Epithelial cell of proximal tubule (primary cell): ENCODE results near the gene C19orf47. TPM values are rescaled to one million over a fixed set of nuclear protein-coding genes. Genes with fewer than 3 reads are reported as not detected.
"Not testable (repeated sequence)": the region's sequence is repeated elsewhere in the genome, so short reads cannot be mapped to it uniquely, and the experiment has no call there.

Experiments
- DNase-seq: peaks from one replicate; pipeline ENCODE4 v3.0.0-alpha.2; 2011; ENCODE audit warnings: low read depth
- H3K4me3 ChIP-seq: 2 replicates; pipeline ENCODE4 v1.5.1; 2011; ENCODE audit warnings: low read depth, mild to moderate bottlenecking, low read length
- CTCF ChIP-seq: conservative IDR thresholded peaks from 2 replicates; pipeline ENCODE4 v1.5.1; 2012; ENCODE audit warnings: low read depth, mild to moderate bottlenecking, low read length
- total RNA-seq: library from RNA; depleted of rRNA; stranded (reverse); fragments of >200 nt; gene quantifications from 2 replicates; pipeline ENCODE4 v1.2.3, GENCODE V29; 2015

The C19orf47 gene
- total RNA-seq, 1 donor from 2014 or later = 13.5 TPM

DNA sequence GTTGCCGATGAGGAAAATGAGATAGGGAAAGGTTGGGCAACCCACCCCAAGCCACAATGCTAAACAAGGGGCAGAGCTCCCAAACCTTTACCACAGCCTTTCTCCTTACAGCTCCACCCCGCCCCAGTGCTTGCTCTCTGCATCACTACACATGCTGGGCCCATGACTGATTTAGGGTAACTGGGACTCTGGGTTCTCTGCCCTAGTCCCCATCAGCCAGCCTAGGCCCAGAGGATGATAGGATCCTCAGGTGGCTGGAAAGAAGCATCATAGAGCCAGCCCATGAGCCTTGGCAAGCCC is 11.6 kb downstream of the C19orf47 start:
- H3K4me3 ChIP-seq = no peak overlapping the region
- TF ChIP-seq CTCF = no peak
- no peak for DNase-seq

DNA sequence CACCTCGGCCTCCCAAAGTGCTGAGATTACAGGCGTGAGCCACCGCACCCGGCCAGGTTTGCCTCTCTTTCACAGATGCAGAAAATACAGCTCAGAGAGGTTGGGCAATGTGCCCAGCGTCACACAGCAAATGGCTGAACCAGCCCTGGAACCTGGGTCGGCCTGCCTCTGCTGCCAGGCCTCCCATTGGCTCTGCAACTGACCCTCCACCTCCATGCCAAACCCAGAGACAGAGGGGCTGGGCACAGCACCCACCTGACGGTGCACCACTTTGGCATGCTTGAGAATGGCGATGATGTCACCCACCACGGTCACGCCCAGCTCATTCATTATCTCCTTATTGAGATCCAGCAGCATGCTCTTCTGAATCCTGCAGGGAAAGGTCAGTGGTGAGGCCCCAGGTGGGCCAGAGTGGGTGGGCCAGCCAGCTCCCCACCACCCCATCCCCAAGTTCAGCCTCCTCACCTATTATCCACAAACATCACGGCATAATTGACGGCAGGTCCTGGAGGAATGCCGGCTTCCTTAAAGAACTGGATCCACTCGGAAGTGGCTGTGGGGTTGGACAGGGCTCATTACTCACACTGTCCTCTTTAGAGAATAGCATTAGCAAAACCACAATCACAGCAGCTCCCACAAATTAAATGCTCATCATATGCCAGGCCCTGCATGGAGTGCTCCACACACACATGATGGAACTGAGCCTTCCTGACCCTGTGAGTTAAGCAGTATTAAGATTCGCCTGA is 12.2 kb downstream of the C19orf47 start:
- DNase-seq = no peak
- TF ChIP-seq CTCF = no peak
- no peak overlapping the region for H3K4me3 ChIP-seq

GRCh38 chr19:40335101-40335500 is 13.1 kb downstream of the C19orf47 start:
- H3K4me3 ChIP-seq = no peak overlapping the region
- TF ChIP-seq CTCF = no peak
- no peak for DNase-seq

GRCh38 chr19:40333083-40333482 is 15.1 kb downstream of the C19orf47 start:
- not testable (repeated sequence) for H3K4me3 ChIP-seq, DNase-seq

DNA sequence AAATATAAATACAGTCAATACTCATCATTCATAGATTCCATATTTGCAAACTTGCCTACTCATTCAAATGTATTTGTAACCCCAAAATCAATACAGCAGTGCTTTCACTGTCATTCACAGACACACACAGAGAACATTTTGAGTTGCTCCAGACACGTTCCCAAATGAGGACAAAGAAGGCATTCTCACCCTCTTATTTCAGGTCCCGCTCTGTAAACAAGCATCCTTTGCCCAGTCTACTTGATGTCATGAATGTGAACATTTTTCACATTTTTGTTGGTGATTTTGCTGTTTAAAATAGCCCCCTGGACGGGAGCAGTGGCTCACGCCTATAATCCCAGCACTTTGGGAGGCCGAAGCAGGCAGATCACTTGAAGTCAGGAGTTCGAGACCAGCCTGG is 15.5 kb downstream of the C19orf47 start:
- no peak for DNase-seq
- H3K4me3 ChIP-seq = no peak overlapping the region
- no peak for TF ChIP-seq CTCF

DNA sequence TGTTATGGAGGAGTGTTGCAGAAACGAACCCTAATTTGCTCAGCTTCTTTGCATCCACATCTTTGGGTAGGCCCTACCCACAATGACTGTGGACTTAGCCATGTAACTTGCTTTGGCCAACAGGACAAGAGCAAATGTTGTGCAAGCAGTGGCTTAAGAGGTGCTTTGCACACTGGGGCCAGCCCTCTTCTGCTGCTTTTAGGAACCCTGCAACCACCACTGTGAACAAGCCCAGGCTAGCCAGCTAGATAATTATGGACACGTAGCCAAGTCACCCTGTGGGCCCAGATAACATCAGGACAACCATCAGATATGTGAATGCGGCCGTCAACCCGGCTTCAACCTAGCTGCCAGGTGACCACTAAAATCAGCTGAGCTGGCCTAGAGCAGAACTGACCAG is 17.1 kb downstream of the C19orf47 start:
- no peak overlapping the region for H3K4me3 ChIP-seq
- no peak for TF ChIP-seq CTCF
- DNase-seq = no peak

DNA sequence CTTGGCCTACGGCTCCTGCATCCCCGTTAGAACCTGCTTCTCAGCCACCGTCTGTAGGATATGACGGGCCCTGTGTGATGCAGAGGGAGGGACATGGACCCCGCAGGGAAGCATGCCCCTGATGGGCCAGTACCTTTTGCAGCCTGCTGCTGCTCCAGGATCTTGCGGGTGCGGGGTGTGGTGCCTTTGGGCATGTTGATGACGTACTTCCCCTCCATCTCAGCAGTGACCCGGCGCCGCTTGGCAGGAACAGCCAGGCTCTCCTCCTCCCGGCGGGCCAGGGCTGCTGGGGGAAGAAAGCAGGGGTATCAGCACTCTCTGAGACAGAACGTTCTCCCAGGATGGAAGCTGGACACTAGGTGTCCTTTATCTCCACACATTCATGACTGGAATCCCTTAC is 22.0 kb downstream of the C19orf47 start:
- DNase-seq = no peak
- no peak for TF ChIP-seq CTCF

More for the DNA sequence above, 22.0 kb downstream of the C19orf47 start:
- no peak overlapping the region for H3K4me3 ChIP-seq
